Measurements from ENCODE around the gene SRPK3.

GRCh38 chrX:153803211-153804099, 22.6 kb downstream of the SRPK3 start:
- TF ChIP-seq CTCF (IDR thresholded peaks at IDR 0.05; ENCODE audit: low read length) (no peak), EZH2 (IDR thresholded peaks at IDR 0.05; ENCODE audit: borderline replicate concordance, low read length) (no peak)
